Measurements from ENCODE around the gene DBP.

- TF ChIP-seq TCF7 (CRISPR knock-in tag; IDR thresholded peaks at IDR 0.05; ENCODE audit: low read depth) (no peak), CTCF (IDR thresholded peaks at IDR 0.05) (no peak), MAX (CRISPR knock-in tag; IDR thresholded peaks at IDR 0.05) (no peak)
Measured at GRCh38 chr19:48627201-48627864, 9.8 kb downstream of the DBP start.

Measured in WTC11 (cell line).